ENCODE results near the gene GJB6. TPM values are rescaled to one million over a fixed set of nuclear protein-coding genes. Genes with fewer than 3 reads are reported as not detected.

GJB6 gene
- polyA plus RNA-seq, 1 donor, result 0.32 TPM

GRCh38 chr13:20185366-20186056 lies 46.6 kb downstream of the GJB6 start:
- no peak for DNase-seq

GRCh38 chr13:20182231-20182846 lies 49.8 kb downstream of the GJB6 start:
- peak; percentile 62 for DNase-seq

- DNase-seq, result no peak
Measured at GRCh38 chr13:20181188-20181587, 50.9 kb downstream of the GJB6 start.

- DNase-seq, result no peak
Measured at GRCh38 chr13:20178156-20178555, 54.0 kb downstream of the GJB6 start.

GRCh38 chr13:20177049-20177831 lies 54.9 kb downstream of the GJB6 start:
- DNase-seq, result no peak

GRCh38 chr13:20175907-20176652 lies 56.0 kb downstream of the GJB6 start:
- no peak for DNase-seq

DNA sequence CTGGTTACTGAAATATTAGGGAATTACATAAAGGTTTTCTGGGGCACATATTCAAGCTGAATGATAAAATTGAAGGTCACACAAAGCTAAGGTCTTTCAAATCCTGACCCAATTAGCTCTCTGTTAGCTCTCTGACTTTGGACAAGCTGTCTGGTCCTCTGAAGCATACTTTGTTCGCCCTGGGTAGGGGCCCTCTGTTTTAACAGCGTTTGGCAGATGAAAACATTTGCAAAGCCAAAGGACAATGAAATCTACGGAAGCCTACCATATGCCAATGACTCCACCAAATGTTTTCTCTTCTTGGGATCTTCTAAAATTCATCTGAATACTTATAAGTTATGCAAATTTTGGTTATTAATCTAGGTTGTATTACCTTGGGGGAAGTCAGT lies 56.7 kb downstream of the GJB6 start:
- no peak for DNase-seq

DNA sequence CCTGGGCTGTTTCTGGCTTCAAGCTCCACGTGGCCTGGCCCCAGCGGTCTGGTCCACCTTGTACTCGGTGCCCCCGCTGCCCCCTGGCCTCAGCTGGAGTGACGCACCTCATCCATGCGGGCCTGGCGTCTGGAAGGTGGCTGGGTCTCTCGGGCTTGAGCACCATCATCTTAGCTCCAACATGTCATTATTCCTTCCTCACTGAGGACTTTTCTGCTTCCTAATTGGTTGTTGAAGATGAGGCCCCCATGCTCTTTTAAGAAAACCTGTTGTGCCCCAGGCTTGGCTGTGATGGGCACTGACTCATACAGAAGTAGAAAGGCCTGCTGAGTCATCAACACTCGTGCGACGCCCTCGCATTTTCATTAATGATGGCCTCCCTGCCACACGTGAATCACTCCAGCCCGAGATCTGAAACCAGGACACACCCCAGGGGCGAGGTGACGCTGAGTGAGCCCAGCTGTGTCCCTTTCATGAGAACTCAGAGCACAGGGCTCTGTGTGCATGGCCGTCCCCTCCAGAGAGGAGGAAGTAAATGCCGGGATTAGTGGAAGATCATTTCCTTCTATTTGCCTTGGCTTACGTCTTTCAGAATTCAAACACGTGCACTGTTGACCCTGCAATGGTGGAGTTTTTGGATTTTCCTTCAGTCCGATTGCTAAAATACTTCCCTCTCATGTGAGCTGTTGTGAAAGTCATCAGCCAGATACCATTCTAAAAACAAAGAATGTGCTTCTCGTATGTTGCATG lies 57.3 kb downstream of the GJB6 start:
- DNase-seq, result no peak

DNA sequence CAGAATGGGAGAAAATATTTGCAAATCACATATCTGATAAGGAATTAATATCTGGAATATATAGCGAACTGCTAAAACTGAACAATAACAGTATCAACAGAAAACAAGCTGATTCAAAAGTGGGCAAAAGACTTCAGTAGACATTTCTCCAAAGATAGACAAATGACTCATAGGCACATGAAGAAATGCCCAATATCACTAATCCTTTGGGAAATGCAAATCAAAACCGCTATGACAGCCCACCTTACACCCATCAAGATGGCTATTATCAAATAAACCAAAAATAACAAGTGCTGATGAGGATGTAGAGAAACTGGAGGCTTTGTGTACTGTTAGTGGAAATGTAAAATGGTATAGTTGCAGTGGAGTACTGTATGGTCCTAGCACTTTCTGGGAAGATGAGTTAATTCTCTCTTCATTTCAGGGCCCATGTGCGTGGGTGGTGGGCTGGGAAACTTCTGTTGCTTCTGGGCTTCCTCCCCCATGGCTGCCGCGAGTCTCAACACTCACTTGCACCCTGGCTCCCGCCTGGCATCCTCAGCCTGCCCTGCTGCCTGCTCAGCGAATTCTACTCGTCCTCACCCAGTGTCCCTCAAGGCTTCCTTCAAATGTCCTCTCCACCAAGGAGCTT lies 58.9 kb downstream of the GJB6 start:
- no peak for DNase-seq

Other genes with a start within 250 kb of the GJB6 start
- gene GJA3, start 71.3 kb downstream of the GJB6 start, polyA plus RNA-seq (ENCODE audit: insufficient read length), result 3.5 TPM
- gene GJB2, start 39.4 kb downstream of the GJB6 start, polyA plus RNA-seq (ENCODE audit: insufficient read length), result 0.53 TPM

Measured in hindlimb muscle (tissue), 1 donor.